Renal cortical epithelial cell (primary cell): ENCODE results near the gene C9. TPM values are rescaled to one million over a fixed set of nuclear protein-coding genes. Genes with fewer than 3 reads are reported as not detected.
A peak's percentile ranks its signal among the peaks of the same experiment; 100 is the strongest.
"Not testable (repeated sequence)": the region's sequence is repeated elsewhere in the genome, so short reads cannot be mapped to it uniquely, and the experiment has no call there.

Experiments used
- DNase-seq: peaks from one replicate; pipeline ENCODE4 v3.0.0-alpha.2; 2011; ENCODE audit warnings: low read depth
- total RNA-seq: library from RNA; depleted of rRNA; stranded (reverse); fragments of >200 nt; gene quantifications from 2 replicates; pipeline ENCODE4 v1.2.3, GENCODE V29; 2014

Gene C9
- total RNA-seq = 0.20 TPM in 1 of 2 replicates, not detected in the other

DNA sequence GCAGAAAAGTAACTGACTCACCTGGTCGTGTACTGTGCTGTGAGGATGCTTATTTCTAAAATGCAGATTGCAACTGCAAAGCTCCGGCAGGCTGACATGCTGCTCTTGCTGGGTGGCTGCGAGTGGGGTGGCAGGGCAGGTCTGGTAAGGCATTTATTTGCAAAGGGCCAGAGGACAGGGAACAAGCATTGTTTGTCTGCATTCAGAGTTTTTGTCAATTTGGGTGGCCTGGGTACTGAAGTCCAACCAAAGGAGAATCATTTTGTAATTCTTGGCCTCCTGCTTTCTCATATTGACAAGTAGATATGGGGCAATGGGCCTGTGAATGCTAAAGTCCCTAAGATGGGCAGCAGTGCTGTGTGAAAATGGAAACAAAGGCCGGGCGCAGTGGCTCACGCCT lies at the start of gene C9:
Gene C9 (minus strand): TSS at position 129 of the 400 bp plus-strand sequence. CDS start 31 bp downstream, at position 98.
- DNase-seq = no peak

DNA sequence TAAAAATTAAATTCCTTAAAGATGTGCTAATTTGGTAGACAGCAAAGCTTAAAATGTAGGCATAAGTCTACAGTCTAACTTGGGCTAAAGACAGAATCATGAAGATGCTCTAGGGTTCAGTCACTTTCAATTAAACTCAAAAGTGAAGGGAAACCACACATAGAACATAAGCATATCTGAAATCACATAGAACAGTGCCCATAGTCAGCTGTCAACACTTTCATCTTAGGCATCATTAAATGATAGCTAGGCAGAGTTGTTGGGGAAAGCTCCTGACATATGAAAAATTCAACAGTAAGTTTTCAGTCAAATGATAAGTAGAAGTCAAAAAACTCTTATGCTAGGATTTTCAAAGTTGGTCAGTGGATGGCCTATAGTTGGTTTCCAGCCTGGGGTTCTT lies 49.5 kb upstream of the C9 start:
- DNase-seq = no peak

DNA sequence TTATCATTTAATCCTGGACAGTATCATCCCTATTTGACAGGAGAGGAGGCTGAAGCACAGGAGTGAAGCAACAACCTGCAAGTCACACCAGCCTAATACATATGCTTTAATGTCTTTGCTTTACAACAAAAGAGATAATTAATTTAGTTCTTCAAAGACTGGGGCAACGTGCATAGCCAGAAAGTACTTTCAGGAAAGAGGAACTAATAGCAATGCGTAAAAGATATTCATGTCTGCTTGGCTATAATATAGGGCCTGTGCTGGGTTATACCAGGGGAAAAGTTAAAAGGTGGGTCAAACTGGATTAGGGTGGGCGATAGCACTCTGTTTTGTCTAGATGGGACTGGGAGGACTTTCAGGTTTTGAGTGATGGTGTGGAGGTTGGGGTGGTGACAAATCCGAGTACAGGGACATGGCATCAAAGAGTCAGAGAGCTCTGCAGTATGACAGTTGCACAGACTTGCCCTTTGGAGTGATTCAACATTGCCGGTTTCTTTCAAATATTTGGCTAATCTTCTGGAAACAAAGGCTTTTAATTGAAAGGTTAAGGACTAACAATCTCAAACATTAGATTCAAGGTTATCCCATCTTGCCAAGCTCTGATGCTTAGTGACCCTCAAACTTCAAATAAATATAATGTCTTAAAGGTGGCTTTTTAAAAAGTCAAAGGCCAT lies 48.6 kb upstream of the C9 start:
- DNase-seq = no peak

DNA sequence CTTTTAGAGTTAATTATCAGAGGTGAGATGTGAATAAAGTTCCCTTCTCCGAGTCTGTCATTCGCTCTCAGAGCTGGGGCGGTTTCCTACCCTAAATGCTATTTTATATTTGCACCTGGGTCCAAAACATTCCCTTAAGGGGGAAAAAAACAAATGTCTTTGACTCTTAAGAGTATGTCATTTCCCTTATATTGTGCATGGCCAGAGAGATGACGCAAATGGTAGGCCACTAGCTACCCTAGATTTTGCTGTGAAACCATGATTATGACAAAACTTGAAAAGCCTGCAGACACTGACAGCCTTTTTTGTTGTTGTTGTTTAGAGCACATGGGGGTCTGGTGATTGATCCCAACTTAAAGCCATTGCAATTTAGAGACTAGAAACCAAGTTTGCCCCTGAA lies 47.7 kb upstream of the C9 start:
- DNase-seq = no peak

DNA sequence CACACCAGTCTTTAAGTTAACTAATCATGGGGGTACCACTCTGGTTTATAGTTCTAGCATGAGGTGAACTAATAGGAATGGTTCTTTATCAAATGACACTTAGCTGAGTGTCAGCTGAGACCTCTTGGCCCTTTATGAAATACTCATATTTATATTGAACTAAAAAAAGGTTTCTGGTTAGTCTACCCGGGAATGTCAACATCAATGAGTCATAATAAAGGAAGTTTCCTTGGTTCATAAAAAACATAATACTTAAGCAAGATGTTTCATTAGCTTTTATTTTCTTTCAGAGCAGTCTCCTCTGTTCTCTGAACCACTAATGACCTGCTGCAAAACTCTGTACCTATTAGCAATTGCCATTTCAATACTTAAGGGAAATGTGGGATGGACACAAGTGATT lies 46.8 kb upstream of the C9 start:
- peak; percentile 71 for DNase-seq

DNA sequence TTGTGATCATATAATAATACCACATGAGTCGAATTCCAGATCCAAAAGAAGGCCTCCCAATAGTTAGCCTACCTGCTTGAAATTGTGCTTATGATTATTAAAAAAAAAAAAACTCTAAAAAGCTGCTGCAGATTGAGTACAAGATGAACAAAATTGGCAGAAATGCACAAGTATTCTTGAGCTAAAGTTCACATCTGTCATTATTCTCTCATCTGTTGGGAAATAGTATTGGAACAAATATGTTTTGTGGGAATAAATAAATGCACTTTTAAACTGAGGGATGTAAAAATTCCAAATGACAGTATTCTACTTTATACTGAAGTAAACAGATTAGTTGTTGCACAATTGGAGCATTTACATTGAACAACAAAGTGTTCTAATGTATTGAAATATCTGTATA lies 44.7 kb upstream of the C9 start:
- DNase-seq = no peak

DNA sequence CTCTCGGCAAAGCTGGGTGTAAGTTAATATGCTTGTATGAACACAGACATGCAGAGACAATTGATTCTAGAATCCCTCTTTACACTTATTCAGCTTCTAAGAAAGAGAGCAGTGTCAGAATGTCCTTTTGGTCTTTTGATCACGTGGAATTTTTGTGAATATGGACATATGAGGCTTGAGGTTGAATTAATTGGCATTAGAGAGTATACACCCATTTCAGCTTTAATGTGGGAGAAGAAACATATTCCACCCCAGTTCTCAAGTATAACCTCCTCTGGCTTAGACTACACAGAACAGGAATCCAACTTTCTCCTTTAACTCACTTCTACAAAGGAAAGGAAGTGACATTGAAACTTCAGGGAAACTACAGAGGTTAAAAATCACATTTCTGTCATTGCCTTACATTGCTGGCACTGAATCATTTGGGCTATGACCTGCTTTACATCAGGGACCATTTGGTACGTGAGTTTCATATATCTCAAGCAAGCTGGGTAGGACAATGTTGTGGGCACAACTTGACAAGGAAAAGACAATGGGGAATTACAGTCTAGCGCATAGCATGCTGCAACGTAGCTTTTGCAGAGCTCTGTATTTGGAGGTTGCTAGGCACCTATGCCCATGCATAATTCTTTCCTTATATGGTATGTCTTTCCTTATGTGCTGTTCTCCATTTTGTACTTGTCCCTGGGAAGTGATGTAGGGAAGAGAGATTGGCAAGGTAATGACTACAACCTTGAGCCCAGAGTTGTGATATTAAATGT lies 41.0 kb upstream of the C9 start:
- peak; percentile 28 for DNase-seq

DNA sequence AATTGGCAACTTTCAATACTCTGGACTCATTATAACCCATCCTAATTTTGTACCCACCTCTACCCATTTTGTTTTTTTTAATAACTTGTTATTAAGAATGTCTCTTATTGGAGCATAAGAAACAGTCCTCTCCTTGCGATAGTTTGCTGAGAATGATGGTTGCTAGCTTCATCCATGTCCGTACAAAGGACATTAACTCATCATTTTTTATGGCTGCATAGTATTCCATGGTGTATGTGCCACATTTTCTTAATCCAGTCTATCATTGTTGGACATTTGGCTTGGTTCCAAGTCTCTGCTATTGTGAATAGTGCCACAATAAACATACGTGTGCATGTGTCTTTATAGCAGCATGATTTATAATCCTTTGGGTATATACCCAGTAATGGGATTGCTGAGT lies 39.5 kb upstream of the C9 start:
- not testable (repeated sequence) for DNase-seq

DNA sequence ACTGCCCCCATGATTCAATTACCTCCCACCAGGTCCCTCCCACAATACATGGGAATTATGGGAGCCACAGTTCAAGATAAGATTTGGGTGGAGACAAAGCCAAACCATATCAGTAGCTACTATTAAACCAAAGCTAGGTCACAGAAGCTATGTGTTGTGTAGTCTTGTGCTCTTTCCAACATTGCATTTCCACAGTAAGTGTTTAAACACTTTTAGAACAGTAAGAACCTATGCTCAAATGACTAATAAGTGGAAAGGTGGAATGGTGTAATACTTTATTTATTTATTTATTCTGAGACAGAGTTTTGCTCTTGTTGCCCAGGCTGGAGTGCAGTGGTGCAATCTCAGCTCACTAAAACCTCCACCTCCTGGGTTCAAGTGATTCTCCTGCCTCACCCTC lies 37.8 kb upstream of the C9 start:
- peak; percentile 62 for DNase-seq

DNA sequence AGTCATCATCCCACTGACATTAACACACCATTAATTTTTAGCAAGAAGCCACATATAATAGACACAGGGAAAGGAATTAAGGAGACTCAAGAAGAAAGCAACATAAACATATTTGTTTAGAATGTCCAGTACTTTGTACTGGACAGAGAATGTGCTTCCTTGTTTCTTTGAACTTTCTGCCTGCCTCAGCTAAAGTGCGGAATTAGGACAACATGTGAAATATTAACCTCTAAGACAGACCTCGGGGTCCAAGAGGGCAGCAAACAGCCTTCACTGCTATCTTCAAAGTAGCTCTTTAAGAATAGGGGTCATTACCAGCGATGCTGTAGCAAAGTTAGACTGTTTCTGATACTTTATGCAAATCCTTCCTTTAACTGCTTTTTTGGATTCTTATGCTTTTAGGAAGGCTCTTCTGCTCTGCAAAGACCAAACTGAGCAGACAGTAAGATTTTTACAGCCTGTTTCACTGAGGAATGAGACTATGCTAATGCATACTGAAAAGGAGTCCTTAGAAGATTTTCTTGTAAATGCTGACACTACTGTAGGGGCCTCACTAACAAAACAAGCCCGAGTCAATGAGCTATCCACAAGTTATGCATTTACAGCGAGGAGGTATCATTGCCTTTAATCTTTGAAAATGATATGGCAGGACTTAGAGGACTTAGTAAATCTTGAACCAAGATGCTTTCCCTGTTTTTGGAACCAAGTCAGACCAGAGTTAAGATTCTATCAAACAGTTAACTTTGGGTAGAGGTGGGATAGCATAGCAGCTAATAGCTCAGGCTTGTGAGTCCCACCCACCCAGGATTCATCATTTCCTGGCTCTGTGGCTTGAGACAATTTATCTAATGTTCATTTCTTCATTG lies 36.7 kb upstream of the C9 start:
- DNase-seq = peak; percentile 70

DNA sequence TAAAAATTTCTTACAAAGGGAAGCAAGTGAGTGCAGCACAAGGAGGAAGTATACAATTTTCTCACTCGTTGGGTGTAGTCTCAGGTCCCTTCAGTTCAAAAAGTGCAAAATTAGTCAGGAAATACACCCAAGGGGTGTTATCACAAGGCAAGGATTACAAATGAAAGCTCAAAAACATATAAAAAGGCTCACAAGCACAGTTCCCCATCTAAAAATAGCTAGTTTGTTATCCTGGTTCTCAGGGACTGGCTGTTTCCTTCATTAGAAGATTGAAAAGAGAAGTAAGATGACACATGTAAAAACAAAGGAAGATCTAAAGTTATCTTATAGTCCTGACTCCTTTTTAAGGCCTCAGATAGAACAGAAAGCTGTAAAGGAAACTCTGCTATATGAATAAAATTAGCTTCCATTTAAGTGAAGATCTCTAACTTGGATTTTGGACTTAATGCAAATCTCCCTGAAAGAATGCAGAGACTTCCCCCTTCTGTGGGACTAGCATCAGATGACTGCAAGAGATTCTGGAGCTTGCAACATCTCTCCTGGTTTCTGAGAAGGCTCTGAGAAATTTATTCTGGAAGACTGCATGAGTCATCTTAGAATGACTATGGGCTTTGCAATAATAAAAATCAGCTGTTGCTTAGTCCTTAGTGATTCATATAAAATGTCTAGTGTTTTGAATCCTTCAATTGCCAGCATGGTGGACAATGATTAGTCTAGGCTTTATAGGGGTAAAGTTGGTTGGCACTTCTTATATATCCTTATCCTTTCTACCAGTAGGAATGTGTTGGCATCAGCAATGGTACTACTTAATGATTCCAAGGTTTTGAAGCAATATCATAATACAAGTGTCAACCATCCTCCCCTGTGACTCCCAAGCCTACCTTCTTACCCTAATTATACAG lies 35.1 kb upstream of the C9 start:
- peak; percentile 100 for DNase-seq

DNA sequence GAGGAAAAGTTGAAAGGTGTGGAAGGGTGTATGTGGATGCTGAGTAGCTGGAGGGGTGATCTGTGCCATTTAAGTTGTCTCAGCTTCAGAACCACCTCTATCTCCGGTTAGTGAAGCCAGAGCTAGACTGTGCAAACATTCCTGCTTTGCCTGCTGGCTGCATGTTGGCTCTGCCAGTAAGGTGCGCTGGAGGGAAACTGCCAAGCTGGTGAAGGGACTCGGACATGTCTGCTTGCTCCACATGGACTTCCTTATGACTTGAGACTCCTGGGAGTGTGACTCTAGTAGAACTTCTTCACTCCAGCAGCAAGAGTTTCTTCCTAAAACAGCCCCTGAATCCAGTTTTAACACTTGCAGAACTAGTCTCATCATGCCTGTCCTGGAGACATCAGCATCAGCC lies 32.5 kb upstream of the C9 start:
- no peak for DNase-seq

DNA sequence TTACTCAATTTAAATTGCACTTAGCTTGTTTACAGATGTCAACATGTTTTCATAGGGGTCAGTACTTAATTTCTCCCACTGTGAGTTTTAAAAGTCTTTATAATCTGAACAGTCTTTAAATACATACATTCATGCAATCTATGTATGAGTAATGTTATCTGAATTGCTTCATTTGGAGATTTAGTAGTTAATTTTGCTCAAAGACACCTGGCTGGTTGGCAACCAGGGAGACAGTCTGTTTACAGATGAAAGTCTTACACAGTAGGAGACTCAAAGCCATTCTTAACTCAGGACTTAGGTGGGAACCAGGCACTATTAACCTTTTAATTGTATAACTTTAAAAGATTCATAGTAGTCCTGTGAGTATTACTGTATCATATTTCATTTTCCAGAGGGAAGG lies 31.2 kb upstream of the C9 start:
- no peak for DNase-seq

DNA sequence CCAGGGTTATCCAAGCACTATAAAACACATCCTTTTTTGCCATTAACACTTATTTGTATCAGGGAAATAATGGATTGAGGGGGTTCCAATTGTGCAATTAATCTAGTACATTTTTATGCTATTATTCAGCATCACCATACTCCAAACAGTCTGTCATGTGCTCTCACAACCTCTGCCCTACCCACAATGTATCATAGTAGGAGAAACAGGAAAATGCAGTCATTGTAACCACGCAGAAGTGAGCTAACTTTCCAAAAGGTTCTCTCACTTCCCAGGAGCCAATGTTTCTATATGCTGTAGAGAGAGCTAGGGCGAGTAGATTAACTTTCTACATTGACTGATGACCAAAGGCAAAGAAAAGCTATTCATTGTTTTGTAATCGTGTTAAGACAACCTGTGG lies 30.7 kb upstream of the C9 start:
- peak; percentile 79 for DNase-seq

DNA sequence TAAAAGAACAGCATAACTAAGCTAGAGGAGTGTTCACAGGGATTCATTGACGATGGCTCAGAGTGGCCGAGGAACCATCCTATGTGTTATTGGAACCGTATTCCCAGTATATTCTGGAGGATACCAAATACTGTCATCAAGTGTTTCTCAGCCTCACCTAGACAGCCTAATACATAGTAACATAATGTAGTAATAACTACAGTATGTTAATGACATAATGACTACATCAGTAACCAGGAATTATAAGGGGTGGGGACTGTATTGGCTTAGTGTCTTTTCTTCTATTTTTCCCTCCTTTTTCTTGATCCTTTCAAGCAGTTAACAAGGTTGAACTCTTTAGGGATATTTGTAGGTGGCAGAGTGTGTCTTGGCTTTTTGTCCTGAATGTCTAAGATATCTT lies 26.6 kb upstream of the C9 start:
- DNase-seq = no peak

DNA sequence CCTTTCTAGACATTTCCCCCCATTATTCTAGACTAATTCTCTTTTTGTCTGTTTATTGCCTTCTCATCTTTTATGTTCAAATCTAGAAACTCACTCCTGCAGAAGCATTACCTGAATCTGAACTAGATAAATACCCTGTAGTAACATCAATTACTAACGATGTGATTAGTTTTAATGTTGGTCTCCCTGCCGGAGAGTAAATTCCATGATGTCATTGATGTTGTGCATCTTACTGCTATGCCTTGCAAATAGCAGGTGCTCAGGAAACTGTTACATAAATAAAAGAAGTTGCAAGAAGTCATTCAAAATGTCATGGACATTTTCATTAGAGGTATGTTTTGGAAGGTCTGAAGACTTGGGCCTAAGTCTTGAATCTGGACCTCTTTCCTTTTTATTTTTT lies 23.0 kb upstream of the C9 start:
- no peak for DNase-seq

DNA sequence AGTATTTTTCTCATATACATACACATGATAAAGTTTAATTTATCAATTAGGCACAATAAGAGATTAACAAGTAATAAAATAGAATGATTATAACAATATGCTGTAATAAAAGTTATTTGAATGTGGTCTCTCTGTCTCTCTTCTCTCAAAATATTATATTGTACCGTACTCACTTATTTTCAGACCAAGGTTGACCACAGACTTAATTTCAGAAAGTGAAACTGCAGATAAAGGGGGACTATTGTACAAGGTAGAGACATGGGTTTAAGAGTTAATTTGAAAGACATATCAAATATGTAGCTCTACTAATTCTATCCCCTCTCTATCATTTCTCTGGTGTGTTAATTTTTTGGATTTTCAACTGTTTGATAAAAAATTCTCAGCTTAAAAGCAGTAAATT lies 20.0 kb upstream of the C9 start:
- DNase-seq = no peak

DNA sequence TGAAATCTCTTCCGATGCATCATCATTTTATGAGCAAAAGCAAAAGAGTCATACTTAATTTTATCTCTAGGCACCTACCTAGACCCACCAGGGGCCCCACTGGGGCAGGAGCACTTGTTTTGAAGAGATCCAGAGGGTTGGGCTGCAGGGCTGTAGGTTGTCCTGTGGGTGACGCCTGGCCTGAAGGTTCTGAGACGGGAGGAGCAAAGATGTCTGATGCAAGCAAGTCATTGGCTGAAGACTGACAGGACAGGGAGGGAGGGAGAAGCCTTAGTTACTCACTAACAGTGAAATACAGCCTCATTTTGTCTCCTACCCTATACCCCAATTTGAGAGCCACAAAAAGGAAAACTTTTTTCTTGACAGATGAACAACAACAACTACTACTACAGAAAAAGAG lies 17.1 kb upstream of the C9 start:
- DNase-seq = no peak

DNA sequence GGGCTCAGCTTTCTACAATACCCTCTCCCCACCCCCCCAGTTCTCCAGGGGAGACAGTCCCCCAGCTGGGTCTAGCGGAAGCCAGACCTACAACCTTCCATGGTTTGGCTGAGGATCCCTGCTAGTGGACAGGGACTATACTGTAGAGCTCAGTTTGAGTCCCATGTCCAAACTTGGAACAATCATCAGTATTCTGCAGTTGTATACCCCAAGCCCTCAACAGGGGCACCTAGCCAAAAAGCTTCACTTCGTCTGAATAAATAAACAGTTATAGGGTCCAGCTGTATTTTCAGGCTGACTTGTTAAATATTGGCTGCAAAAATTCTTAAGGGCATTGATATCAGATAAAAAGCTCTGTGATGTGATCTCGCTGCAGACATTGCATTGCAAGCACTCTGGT lies 15.4 kb upstream of the C9 start:
- DNase-seq = no peak

DNA sequence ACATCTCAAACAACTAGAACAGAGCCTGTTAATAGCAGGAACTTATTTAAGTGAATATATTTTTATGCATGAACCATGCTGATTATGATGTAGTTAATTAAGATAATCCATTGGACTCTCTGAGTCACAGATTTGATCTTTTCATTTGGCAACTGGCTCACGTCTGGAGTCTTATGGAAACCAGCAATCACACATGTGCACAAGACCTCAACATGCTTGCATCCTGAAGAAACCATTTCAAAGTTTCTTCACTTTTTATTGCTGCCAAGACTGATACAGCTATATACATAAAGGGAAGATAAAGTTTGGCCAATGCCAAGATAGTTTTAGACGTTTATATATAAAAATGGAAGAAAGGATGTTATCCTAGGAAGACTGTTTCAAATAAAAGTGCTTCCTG lies 13.3 kb upstream of the C9 start:
- no peak for DNase-seq

DNA sequence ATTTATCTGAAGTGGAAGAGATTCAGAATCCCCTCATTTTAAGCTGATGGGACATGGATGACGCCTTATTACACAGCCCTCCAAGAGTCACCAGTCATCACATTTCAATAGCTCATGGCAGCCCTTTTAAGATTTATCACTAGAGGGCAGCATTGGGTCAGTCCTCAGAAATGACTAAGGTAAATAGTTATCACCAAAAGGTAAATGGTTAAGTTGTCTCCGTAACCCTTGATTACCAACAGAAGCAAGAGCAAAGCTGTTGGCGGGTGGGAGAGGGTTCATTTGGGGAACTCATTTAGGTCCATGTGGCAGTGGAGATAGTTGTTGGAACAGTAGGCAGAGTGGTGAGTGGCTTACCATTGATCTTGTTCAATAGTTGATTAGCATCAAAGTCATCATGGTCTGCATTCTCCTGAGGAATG lies 12.0 kb upstream of the C9 start:
- peak; percentile 61 for DNase-seq

DNA sequence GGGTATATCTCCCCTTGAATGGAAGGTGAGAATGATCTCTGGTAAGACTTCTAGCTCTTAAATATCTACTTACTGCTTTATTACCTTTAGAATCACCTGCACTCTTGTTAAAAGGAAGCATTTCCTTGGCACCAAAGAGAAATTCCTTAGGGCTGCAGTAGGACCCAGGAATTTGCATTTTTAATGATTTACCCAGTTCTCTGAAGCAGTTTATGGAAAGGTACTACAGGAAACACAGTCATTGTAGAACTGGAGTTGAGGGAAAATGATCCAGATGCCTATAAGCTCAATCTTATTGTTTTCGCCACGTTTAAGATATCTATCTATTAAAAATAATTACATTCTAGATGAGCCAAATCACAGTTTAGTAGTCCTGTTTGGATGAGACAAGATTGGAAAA lies 9.5 kb upstream of the C9 start:
- peak; percentile 94 for DNase-seq
